Ovary (tissue), 3 donors: ENCODE data around the gene MXD1.

Experiments
- CTCF ChIP-seq, 3 donors: fragments of 450-650 bp in 2 of 3; fragments of 200-600 bp in 1 of 3; IDR thresholded peaks; one replicate each; pipeline versions ENCODE4 v1.5.1 to v1.8.0; 2016 to 2022; ENCODE audit warnings: antibody characterized with exemption in 3 of 3, mild to moderate bottlenecking in 1 of 3
- EP300 ChIP-seq: sonication (generic); formaldehyde crosslinking; IDR thresholded peaks from one replicate; pipeline ENCODE4 v1.6.1; 2017; ENCODE audit warnings: antibody characterized with exemption
- POLR2A ChIP-seq: fragments of 450-650 bp; IDR thresholded peaks from one replicate; pipeline ENCODE4 v1.6.1; 2017; ENCODE audit warnings: antibody characterized with exemption, mild to moderate bottlenecking, moderate library complexity
- donor health status: DM: no; HTN: no; CAD: no.

DNA sequence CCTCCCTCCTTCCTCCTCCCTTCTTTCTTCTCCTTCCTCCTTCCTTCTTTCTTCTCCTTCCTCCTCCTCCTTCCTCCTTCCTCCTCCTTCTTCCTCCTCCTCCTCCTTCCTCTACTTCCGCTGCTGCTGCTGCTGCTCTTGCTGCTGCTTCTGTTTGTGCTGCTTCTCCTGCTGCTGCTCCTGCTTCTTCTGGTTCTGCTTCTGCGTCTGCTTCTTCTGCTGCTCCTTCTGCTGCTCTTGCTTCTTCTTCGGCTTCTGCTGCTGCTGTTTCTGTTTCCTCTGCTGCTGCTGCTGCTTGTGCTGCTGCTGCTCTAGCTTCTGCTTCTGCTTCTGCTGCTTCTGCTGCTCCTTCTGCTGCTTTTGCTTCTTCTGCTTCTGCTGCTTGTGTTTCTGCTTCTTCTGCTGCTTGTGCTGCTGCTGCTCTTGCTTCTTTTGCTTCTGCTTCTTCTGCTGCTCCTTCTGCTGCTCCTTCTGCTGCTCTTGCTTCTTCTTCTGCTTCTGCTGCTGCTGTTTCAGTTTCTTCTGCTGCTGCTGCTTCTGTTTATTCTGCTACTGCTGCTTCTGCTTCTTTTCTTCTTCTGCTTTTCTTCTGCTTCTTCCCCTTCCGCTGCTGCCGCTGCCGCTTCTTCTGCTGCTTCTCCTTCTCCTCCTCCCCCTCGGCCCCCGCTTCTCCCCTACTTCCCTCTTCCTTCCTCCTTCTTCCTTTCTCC lies 12.5 kb upstream of the MXD1 start:
- no peak for TF ChIP-seq EP300
- no peak for TF ChIP-seq POLR2A
- no peak for TF ChIP-seq CTCF (IDR thresholded peaks at IDR 0.05)
